Right lobe of liver (tissue), 6 donors: ENCODE results near the gene MYLIP. TPM values are rescaled to one million over a fixed set of nuclear protein-coding genes. Genes with fewer than 3 reads are reported as not detected.
A peak's percentile ranks its signal among the peaks of the same experiment; 100 is the strongest.

Experiments used
- ATAC-seq, 4 donors: fragments of 200-7000 bp; cut with Tn5 transposase; one replicate each; pipeline ENCODE4 v1.9.1; 2020; ENCODE audit warnings: mild to moderate bottlenecking in 4 of 4, moderate library complexity in 4 of 4
- DNase-seq, 3 donors: peaks; one replicate each; pipeline ENCODE4 v3.0.0-alpha.2; 2020
- H3K27ac ChIP-seq, 3 donors: fragments of 200-600 bp; one replicate each; pipeline ENCODE4 v1.8.0; 2022
- H3K27me3 ChIP-seq, 2 donors: fragments of 200-600 bp; one replicate each; pipeline ENCODE4 v1.8.0; 2022
- H3K36me3 ChIP-seq, 4 donors: fragments of 200-600 bp; sonication (generic) in 1 of 4; one replicate each; pipeline versions ENCODE4 v1.5.1 to v1.8.0; 2017 to 2022; ENCODE audit warnings: control low read depth in 1 of 4
- H3K4me1 ChIP-seq, 4 donors: fragments of 200-600 bp; sonication (generic) in 1 of 4; one replicate each; pipeline versions ENCODE4 v1.5.1 to v1.8.0; 2017 to 2022; ENCODE audit warnings: control low read depth in 1 of 4
- H3K4me3 ChIP-seq, 3 donors: fragments of 200-600 bp; one replicate each; pipeline ENCODE4 v1.8.0; 2022
- H3K9me3 ChIP-seq, 4 donors: fragments of 200-600 bp; sonication (generic) in 1 of 4; one replicate each; pipeline versions ENCODE4 v1.5.1 to v1.8.0; 2017 to 2022; ENCODE audit warnings: control low read depth in 1 of 4
- POLR2A ChIP-seq: fragments of 450-650 bp; IDR thresholded peaks from one replicate; pipeline ENCODE4 v1.6.1; 2017; ENCODE audit warnings: antibody characterized with exemption, mild to moderate bottlenecking
- WGBS: methylation state at CpG from one replicate; pipeline ENCODE4 v1.1.6; 2018; ENCODE audit warnings: low coverage, low lambda C conversion rate; ENCODE audit not compliant: insufficient coverage; ENCODE audit errors: missing lambda C conversion rate; 5-methylcytosine and 5-hydroxymethylcytosine counted together
- intact Hi-C, 2 donors: fragments of 100-400 bp; cut with DNase I; formaldehyde crosslinking; loops; one replicate each; pipeline versions ENCODE4 v1.11.2 to v1.14.1; 2022
- total RNA-seq, 6 experiments: library from RNA; depleted of rRNA in 2 of 6; stranded (reverse); fragments of >200 nt in 2 of 6; fragmentation: NEBNext Ultra II Directional in 3 of 6; extraction: Animal tissue kit (Norgen Biotek cat#: 25700) in 3 of 6; gene quantifications; one replicate each; pipeline versions ENCODE4 v1.1.0 to v1.2.4, GENCODE V29; 2016 to 2023
- TF ChIP-seq, protein P1 (sequence below), 4 donors: fragments of 200-600 bp in 3 of 4; fragments of 450-650 bp in 1 of 4; IDR thresholded peaks; one replicate each; pipeline versions ENCODE4 v1.5.1 to v1.8.0; 2016 to 2022; ENCODE audit warnings: antibody characterized with exemption in 4 of 4, mild to moderate bottlenecking in 2 of 4
- donor health status: DM: no; HTN: yes; CAD: no.
- donor health status: DM: no; HTN: no; CAD: no.
- donor health status: DM: no; HTN: no; CAD: no.
- donor health status: DM: no; HTN: yes; CAD: no.
- donor health status: DM: no; HTN: yes; CAD: no.

The MYLIP gene
- total RNA-seq, 6 experiments from 2014 or later: 2.0 to 5.3 (median 2.8) TPM

GRCh38 chr6:16166871-16167608 lies 38.2 kb downstream of the MYLIP start:
- ATAC-seq: no peak
- peaks cover 0 to 4% (median 0%) of the 10 kb centered on the region in 4 donors for H3K4me1 ChIP-seq
- 27% methylated on average over 4 of the region's 4 CpGs for WGBS
- no peaks in the 10 kb centered on the region for H3K36me3 ChIP-seq
- intact Hi-C loops: no loop called here
- no peak for DNase-seq
- H3K27me3 ChIP-seq: no peaks in the 10 kb centered on the region
- H3K4me3 ChIP-seq: no peak overlapping the region
- no peaks in the 10 kb centered on the region for H3K9me3 ChIP-seq
- H3K27ac ChIP-seq: no peak overlapping the region
- TF ChIP-seq POLR2A: no peak
- TF ChIP-seq, protein P1, sequence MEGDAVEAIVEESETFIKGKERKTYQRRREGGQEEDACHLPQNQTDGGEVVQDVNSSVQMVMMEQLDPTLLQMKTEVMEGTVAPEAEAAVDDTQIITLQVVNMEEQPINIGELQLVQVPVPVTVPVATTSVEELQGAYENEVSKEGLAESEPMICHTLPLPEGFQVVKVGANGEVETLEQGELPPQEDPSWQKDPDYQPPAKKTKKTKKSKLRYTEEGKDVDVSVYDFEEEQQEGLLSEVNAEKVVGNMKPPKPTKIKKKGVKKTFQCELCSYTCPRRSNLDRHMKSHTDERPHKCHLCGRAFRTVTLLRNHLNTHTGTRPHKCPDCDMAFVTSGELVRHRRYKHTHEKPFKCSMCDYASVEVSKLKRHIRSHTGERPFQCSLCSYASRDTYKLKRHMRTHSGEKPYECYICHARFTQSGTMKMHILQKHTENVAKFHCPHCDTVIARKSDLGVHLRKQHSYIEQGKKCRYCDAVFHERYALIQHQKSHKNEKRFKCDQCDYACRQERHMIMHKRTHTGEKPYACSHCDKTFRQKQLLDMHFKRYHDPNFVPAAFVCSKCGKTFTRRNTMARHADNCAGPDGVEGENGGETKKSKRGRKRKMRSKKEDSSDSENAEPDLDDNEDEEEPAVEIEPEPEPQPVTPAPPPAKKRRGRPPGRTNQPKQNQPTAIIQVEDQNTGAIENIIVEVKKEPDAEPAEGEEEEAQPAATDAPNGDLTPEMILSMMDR (IDR thresholded peaks at IDR 0.05): no peak

GRCh38 chr6:16168121-16168520 lies 39.2 kb downstream of the MYLIP start:
- no peak for TF ChIP-seq POLR2A
- TF ChIP-seq, protein P1 (IDR thresholded peaks at IDR 0.05): no peak
- ATAC-seq (peak in 1 of 4 donors; percentile 36), DNase-seq (no peak)
- intact Hi-C loops: no loop called here
- Histone ChIP-seq H3K27ac (no peak overlapping the region), H3K36me3 (no peaks in the 10 kb centered on the region), H3K4me3 (no peak overlapping the region), H3K27me3 (no peaks in the 10 kb centered on the region), H3K4me1 (peaks cover 0 to 4% (median 0%) of the 10 kb centered on the region in 4 donors), H3K9me3 (no peaks in the 10 kb centered on the region)
- 38% methylated on average over 5 of the region's 5 CpGs for WGBS

DNA sequence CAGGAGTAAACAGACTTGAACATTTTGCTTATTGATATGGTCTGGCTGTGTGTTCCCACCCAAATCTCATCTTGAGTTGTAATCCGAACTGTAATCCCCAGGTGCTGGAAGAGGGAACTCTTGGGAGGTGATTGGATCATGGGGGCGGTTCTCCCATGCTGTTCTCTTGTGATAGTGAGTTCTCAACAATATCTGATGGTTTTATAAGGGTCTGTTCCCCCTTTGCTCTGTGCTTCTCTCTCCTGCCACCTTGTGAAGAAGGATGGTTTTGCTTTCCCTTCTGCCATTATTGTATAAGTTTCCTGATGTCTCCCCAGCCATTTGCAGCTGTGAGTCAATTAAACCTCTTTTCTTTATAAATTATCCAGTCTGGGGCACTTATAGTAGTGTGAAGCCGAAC lies 40.0 kb downstream of the MYLIP start:
- Histone ChIP-seq H3K4me3 (no peak overlapping the region), H3K9me3 (no peaks in the 10 kb centered on the region), H3K27me3 (no peaks in the 10 kb centered on the region), H3K4me1 (peaks cover 0 to 4% (median 0%) of the 10 kb centered on the region in 4 donors), H3K27ac (no peak overlapping the region), H3K36me3 (no peaks in the 10 kb centered on the region)
- intact Hi-C loops: no loop called here
- TF ChIP-seq, protein P1 (IDR thresholded peaks at IDR 0.05): peak in 1 of 4 donors; percentile 24
- TF ChIP-seq POLR2A: no peak
- no peak for ATAC-seq
- WGBS: 53% methylated on average over 3 of the region's 3 CpGs
- DNase-seq: no peak

- TF ChIP-seq POLR2A: no peak
- TF ChIP-seq, protein P1 (IDR thresholded peaks at IDR 0.05): no peak
- WGBS: 86% methylated on average over 2 of the region's 2 CpGs
- ATAC-seq: no peak
Observed at GRCh38 chr6:16171400-16171799, 42.5 kb downstream of the MYLIP start.

More at GRCh38 chr6:16171400-16171799, 42.5 kb downstream of the MYLIP start:
- no peaks in the 10 kb centered on the region for H3K27me3 ChIP-seq
- no peak overlapping the region for H3K4me3 ChIP-seq
- DNase-seq: no peak
- H3K9me3 ChIP-seq: no peaks in the 10 kb centered on the region
- H3K36me3 ChIP-seq: no peaks in the 10 kb centered on the region
- intact Hi-C loops: no loop called here
- peaks cover 0 to 7% (median 2%) of the 10 kb centered on the region in 4 donors for H3K4me1 ChIP-seq
- H3K27ac ChIP-seq: no peak overlapping the region
